GM10248 (cell line): ENCODE data around the gene MYH15.
A peak's percentile ranks its signal among the peaks of the same experiment; 100 is the strongest.

Experiments
- CTCF ChIA-PET: fragments of 300-600 bp; sonication (Branson Sonifier 250); formaldehyde crosslinking; extraction: SDS; loops from one replicate; lab custom pipeline; 2021; ENCODE audit warnings: antibody characterized with exemption; lab: Yijun Ruan, JAX
- POLR2A ChIA-PET: fragments of 350-650 bp; sonication (Branson Sonifier 250); formaldehyde crosslinking; extraction: SDS; loops from one replicate; lab custom pipeline; 2020; ENCODE audit warnings: antibody characterized with exemption; lab: Yijun Ruan, JAX
- DNase-seq: peaks from one replicate; pipeline ENCODE4 v3.0.0; 2012; ENCODE audit errors: extremely low spot score
- CTCF ChIP-seq: IDR thresholded peaks from 2 replicates; pipeline ENCODE4 v1.5.1; 2012; ENCODE audit warnings: mild to moderate bottlenecking, low read depth; ENCODE audit errors: extremely low read depth, missing control alignments, control extremely low read depth

The MYH15 gene

GRCh38 chr3:108548304-108548703 lies 37.9 kb upstream of the MYH15 start:
- ChIA-PET POLR2A (no interaction called here), CTCF (no interaction called here)
- TF ChIP-seq CTCF: no peak
- DNase-seq: no peak

GRCh38 chr3:108546692-108547091 lies 36.3 kb upstream of the MYH15 start:
- no peak for DNase-seq
- no peak for TF ChIP-seq CTCF
- ChIA-PET CTCF (interaction anchor here (1.0 to 1.9 kb wide), 6 partner anchors 9 to 1319 kb away, joined by 3 to 6 read pairs (median 3); no protein-coding TSS in a partner anchor), POLR2A (no interaction called here)

- POLR2A ChIA-PET: no interaction called here
- CTCF ChIA-PET: interaction anchor here (1.0 to 1.9 kb wide), 7 partner anchors 9 to 1318 kb away, joined by 3 to 6 read pairs (median 3); no protein-coding TSS in a partner anchor
These were observed 35.9 kb upstream of the MYH15 start for GRCh38 chr3:108546247-108546646.

DNA sequence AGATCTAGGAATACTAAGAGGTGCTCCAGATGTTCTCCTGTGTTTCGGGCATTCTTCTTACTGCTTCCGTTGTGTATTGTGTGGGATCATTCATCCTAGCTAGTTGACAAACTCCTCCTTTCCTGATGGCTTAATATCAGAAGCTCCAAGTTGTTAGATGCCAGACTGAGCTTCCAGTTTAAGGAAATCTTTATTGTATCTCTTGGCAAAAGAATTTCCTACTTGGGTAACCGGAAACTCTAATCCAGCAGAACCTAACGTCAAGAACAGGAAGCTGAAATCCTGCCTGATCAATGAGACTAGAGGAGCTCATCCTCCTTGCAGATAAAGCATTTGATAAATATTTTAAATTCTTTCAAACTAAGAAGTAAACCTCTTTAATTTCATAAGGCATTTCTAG lies 27.7 kb upstream of the MYH15 start:
- ChIA-PET CTCF (interaction anchor here (0.7 to 8.6 kb wide), 9 partner anchors 8 to 60 kb away, joined by 3 to 55 read pairs (median 4); no protein-coding TSS in a partner anchor), POLR2A (no interaction called here)
- DNase-seq: no peak
- no peak for TF ChIP-seq CTCF

More at GRCh38 chr3:108546247-108546646, 35.9 kb upstream of the MYH15 start:
- no peak for DNase-seq
- no peak for TF ChIP-seq CTCF

DNA sequence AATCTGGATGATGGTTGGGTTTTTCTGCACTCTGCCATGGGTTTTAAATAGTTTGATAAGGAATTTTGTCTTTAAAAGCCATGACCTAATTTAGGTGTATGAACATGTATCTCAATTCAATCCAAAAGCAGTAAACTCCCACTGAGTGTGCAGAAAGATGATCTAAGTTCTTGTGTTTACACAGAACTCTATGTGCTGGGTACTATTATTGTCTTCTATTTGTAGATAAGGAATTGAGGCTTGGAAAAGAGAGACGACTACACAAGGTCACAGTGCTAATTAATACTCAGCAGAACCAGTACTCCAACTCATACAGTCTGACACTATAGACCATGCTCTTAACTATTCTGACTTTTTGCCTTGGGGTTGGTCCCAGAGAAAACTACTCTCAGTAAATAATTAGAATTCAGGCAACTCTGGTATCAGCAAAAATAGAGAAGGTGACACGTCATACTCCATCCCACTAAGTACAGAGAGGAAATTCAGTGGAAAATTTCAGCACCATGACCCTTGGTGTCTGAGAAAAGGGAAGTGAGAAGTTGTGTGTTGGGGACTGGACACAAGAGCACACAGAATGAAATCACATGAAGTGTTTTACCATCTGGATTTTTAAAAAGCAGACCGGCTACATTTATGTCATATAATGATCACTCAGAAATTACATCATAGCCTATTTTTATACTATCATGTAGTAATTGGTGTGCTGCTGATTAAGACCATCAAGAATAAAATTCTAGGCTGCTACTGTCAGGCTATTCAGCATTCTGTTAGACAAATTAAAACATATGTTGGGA lies 18.3 kb upstream of the MYH15 start:
- DNase-seq: peak; percentile 28
- POLR2A ChIA-PET: no interaction called here
- TF ChIP-seq CTCF: no peak
- CTCF ChIA-PET: no interaction called here

- CTCF ChIA-PET: interaction anchor here (2.1 to 2.9 kb wide), 2 partner anchors 9 to 12 kb away, joined by 7 to 11 read pairs; no protein-coding TSS in a partner anchor
- POLR2A ChIA-PET: no interaction called here
- DNase-seq: no peak
- no peak for TF ChIP-seq CTCF
These were observed 17.4 kb upstream of the MYH15 start for GRCh38 chr3:108527817-108528216.
